IPS-NIHi7 (cell line): ENCODE measurements around the gene PLA2G3.
A peak's percentile ranks its signal among the peaks of the same experiment; 100 is the strongest.
"Not testable (repeated sequence)": the region's sequence is repeated elsewhere in the genome, so short reads cannot be mapped to it uniquely, and the experiment has no call there.

Experiments
- DNase-seq: peaks from one replicate; pipeline ENCODE4 v3.0.0; 2012; ENCODE audit warnings: mixed read lengths; ENCODE audit errors: extremely low spot score

The PLA2G3 gene

DNA sequence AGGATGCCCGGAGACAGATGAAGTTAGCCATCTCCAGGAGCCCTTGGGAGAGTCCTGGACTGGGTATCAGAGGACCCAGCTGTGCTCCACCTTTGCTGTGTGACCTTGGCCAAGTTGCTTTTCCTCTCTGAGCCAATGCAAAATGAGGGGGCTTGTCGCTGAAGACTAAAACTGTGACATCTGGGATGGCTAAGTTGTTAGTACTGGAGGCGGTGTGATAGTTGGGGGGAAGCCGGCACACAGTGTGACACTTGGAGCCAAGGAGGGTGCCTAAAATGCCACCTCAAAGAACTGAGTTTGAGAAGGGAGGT is 17.1 kb downstream of the PLA2G3 start:
- no peak for DNase-seq

DNA sequence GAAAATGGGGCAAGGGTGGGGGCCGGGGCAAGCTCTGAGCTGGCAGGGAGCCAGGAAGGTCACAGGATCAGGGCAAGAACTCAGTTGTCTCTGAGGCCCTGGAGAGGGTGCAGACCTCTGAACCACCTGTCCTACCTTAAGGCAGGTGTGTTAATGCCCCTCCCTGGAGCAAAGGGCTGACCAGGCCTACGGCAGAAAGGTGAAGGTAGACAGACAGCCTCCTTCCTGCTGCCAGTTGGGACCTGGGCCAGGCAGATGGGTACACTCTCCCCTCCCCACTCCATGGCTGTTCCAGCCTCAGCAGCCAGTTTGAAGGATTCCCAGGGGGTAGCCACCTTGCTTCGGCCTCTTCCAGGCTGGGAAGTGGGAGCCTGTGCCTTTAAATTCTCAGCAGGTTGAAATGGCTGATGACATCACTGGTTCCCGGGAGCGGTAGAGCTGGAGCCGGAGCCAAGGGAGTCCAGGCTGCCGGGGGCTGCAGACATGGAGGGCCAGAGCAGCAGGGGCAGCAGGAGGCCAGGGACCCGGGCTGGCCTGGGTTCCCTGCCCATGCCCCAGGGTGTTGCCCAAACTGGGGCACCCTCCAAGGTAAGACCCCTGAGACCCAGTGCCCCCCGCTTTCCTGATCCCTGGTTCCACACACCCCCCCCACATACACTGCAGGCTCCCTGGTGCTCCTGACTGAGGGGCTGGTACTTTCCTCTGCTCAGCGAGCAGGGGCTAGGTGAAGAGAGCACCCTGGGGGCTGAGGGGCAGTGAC is 17.6 kb downstream of the PLA2G3 start, which contains the start of gene INPP5J:
Gene INPP5J, plus strand, starts transcription at position 435 of the 760 bp plus-strand sequence. Its CDS starts 49 bp downstream, at position 484.
- peak; percentile 81 for DNase-seq

DNA sequence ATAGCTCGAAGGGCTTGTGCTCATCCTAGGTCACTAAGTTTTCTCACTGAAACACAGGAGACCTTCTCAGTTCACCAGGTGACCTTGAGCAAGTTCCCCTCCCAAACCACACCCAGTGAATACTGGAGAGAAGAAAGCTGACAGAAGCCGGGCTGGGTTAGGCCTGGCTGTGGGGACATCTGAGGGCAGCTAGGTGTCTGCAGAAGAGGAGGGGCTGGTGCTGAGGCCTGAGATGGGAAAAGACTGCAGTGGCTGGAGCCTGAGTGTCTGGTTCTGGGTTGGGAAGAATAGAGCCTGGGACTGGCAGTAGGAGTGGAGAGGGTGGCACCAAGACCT is 18.1 kb downstream of the PLA2G3 start:
- DNase-seq: no peak

DNA sequence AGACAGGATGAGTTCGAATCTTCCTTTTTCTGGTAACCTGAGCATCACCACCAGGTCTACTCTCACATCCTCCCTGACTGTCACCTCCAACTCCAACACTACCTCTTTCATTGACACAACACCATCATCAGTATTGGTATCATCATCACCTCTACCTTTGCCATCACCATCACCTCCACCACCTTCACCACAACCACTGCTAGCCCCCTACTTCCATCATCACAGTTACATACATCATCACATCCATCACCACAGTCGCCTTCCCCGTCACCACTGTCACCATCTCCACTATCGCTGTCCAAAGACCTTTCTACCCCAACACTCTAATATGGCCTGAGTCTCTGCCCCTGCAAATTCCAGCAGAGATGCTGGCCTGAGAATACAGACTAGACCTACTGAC is 18.9 kb downstream of the PLA2G3 start:
- DNase-seq: no peak

DNA sequence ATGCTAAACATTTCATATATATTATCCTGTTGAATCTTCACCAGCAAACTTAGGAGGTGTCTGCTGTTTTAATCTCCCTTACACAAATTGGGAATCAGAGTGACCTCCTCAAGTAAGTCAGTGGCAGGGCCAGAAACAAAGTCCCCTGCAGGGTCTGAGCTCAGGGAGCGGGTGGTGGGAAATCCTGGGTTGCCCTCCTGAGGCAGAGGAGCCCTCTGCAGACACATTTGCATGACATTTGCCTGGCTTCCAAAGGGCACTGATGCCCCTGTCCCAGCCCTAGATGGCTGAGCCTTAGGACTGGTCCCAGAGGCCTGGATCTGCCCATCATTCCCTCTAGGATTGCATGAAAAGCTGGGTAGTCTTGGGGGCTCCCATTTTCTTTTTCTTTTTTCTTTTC is 19.7 kb downstream of the PLA2G3 start:
- DNase-seq: no peak

DNA sequence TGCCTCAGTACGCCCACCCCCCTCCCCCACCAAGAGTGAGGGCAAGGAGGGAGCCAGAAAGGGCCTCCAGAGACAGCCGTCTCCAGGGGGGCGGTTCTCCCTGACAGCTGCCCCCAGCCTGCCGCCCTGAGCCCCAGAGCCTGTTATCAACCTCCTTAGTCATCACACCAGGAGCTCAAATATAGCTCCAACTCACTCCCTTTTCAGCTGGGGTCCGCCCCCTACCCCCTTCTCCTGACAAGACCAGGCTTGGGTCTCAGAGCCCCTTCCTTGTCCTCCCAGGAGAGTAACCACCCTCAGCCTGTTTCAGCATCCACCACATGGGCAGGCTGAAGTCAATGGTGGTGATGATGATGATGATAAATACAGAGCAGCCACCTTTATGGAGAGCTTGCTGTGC is 20.1 kb downstream of the PLA2G3 start:
- no peak for DNase-seq

DNA sequence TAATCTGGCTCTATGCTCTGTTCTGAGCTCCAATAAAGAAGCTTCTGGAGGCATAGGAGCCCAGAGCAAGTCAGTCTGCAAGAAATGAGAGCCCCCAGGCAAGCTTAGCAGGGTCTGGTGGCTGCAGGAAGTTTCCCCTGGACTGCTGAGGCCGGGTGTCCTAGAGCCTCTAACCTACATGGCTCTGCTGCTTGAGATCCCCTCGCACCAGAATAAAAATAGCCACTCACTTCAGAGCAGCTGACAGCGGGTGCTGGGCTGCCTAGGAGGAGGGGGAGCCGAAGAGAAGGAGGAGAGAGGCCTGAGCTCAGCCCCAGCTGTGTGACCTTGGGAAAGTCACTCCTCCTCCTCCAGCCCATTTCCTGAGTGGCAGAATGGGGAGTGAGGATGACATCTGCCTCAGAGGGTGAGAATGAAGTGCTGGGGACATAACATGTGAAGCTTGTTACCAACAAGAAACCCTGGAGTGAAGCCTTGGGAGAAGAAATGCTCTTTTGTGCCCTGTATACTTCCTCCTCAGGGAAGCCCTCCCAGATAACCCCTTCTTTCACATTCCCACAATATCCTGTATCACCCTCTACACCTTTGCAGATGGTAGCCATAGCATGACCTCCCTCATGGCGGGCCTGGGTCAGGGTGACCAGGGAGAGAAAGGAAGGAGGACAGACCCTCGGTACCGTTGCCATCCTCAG is 21.1 kb downstream of the PLA2G3 start:
- DNase-seq: no peak

DNA sequence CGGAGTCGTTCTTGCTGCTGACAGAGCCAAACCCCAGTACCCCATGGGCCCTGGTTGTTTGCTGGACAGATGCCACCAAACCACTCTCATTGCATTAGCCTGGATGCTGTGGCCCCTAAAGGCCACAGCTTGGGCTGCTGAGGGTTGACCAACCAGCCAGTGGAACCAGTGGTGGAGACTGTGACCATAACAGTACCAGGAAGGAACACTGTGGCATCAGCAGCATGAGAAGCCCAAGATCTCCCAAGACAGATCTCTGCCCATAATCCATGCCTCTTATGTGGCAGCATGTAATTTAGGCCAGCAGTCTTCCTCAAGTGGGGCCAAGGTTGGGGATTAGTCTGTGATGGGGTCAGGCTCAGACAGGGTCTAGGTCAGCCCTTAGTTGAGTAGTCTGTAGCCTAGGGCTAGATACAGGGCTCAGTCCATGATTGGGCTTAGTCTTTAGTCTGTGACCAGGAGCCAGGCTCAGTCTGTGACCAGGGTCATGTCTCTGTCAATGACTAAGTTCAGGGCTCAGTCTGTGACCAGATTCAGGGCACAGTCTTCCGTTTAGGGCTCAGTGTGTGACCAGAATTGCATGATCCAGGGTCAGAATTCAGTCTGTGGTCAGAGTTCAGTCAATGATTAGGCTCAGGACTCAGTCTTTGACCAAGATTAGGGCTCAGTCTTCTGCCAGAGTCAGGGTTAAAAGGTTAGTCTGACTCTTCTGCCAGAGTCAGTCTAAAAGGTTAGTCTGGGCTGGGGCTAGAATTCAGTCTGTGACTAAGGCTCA is 22.1 kb downstream of the PLA2G3 start:
- DNase-seq: no peak

DNA sequence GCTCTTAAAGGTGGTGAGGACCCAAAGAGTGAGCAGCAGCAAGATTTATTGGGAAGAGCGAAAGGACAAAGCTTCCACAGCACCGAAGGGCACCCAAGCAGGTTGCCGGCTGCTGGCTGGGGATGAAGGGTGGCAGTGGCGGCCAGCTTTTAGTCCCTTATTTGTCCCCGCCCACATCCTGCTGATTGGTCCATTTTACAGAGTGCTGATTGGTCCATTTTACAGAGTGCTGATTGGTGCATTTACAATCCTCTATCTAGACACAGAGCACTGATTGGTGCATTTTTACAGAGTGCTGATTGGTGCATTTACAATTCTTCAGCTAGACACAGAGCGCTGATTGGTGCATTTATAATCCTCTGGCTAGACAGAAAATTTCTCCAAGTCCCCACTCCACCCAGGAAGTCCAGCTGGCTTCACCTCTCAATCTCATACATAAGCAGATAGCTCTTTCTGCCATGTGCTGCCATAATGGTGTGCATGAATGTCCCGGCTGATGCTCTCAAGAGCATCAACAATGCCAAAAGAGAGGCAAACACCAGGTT is 27.7 kb downstream of the PLA2G3 start:
- DNase-seq: not testable (repeated sequence)

DNA sequence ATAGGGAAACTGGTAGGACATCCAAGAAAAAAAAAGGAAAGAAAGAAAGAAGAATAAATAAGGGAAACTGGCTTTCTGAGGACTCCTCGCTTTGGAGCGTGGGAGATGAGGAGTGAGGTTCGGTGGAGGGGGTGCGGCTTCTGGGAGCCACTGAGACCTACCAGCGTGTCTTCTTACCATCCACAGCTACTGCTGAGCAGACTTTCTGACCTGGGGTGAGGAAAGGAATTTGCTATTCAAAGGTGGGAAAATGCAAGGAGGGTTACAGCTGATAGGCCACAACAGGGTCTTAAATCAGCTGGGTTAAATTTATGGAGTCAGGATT is 32.5 kb downstream of the PLA2G3 start:
- no peak for DNase-seq

DNA sequence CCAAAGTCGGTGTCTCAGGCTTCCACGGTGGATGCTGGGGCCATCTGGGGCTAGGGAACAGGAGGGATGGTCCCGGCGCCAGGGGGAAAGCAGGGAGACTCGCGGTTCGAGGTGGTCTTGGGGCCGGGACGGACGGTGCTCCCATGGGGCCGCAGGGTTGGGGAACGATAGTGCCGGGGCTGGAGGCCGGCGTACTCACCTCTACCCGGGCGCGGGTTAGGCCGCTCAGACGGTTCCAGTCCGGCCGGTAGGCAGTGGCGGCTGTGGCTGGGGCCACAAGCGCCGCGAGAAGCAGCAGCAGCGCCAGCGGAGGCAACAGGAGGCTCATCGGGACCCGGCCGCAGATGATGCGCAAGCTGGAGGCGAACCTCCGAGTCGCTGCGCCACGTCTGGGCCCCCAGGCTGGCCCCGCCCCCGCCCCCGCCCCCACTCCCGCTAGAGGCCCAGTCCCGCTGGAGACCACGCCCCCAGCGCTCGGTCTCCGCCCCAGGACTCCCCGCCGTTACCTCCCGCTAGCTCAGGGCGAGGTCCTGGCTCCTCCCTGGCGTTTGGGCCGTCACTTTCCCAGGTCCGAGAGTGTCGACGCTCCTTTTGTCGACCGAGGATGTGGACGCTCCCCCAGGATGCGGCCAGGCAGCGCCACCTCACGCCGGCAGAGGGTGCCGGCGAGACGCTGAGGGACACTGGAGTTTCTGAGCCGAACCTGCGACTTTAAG is 33.0 kb downstream of the PLA2G3 start, which contains the start of gene SELENOM:
Gene SELENOM, minus strand, starts transcription at position 391 of the 716 bp plus-strand sequence. Its CDS starts 63 bp downstream, at position 328.
- peak; percentile 94 for DNase-seq

DNA sequence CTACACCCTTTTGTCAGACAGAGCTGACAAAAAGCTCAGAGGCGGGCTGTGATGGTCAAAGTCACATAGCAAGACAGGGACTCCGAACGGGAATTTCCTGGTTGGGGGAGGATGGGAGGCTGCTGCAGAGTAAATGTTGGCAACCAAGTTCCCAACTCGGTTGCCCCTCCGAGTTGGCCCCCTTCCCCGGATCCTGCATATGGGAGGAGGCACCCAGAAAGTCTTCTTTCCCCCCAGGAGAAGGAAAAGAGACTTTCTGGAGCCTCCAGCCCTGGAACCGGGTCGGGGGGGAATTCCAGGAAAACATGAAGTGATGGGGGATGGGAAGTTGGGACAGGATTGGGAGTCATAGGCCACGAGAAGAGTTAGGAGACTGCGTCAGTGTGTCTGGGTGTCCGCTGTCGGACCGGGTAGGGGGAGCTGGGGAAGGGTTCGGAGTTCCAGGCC is 33.6 kb downstream of the PLA2G3 start:
- no peak for DNase-seq

DNA sequence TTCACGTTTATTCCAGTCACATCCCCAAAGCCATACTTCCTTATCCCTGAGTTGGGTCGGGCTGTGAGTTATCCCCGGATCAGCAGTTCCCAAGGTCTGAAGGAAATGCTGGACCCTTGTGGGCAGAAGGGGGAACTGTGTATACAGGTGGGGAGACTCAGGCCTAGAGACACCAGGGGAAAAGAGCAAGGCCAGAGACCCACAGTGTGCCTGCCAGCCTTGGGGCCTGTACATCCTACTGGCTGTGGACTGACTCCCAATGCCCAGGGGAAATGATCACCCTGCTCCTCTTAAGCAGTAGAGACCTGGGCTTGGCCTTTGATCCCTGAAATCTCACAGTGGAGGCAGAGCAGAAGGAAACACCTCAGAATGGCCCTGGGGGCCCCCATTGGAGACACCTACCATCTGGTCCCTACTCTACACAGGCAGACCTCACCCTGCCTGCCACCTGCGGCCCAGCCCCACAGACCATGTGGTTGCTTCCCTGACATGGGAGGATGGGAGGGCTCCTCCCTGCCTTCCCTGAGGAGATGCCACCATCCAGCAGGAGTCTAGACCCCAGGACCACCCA is 34.2 kb downstream of the PLA2G3 start:
- no peak for DNase-seq

DNA sequence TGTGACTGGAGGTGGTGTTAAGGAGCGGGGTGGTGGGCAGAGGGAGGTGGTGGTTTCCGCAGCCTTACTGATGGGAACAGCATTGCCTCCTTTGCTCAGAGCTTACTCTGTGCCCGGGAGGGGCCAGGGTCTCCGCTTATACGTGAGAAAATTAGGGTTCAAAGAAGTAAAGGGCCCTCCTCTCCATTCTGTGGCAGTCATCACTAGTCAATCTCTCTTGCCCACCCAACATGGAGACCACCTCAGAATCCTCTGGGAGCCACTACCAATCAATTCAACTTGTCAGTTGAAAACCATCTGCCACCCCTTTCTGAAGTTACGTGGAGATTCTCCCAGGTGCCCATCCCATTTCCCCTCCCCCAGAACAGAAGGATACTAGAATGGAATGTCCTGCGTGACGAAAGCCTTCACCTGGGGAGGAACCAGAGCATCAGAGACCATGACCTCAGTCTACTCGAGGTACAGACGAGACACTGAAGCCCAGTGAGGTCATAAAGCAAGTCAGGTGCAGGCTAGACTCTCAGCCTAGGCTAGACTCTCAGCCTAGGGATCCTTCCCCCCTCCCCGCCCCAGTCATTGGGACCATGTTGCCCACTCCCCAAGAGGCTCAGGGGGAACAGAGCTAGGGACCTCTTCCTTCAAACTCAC is 34.9 kb downstream of the PLA2G3 start:
- DNase-seq: no peak

DNA sequence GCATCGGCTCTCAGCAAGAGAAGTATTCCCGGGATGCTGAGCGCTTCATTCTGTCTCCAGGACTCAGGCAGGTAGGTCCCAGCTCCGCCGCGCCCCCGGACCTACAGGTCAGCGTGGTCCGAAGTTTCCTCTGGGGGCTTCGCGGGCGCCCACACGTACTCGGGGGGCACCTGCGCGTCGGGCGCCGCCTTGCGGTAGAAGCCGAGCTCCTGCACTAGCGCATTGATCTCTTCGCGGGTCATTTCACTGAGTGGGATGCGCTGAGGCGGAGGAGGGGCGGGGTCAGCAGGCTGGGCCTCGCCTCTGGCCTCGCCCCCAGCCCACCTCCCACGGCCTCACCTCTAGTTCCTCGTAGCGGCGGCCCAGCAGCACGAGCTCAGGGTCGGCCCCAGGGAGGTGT is 35.4 kb downstream of the PLA2G3 start:
- DNase-seq: peak; percentile 87

DNA sequence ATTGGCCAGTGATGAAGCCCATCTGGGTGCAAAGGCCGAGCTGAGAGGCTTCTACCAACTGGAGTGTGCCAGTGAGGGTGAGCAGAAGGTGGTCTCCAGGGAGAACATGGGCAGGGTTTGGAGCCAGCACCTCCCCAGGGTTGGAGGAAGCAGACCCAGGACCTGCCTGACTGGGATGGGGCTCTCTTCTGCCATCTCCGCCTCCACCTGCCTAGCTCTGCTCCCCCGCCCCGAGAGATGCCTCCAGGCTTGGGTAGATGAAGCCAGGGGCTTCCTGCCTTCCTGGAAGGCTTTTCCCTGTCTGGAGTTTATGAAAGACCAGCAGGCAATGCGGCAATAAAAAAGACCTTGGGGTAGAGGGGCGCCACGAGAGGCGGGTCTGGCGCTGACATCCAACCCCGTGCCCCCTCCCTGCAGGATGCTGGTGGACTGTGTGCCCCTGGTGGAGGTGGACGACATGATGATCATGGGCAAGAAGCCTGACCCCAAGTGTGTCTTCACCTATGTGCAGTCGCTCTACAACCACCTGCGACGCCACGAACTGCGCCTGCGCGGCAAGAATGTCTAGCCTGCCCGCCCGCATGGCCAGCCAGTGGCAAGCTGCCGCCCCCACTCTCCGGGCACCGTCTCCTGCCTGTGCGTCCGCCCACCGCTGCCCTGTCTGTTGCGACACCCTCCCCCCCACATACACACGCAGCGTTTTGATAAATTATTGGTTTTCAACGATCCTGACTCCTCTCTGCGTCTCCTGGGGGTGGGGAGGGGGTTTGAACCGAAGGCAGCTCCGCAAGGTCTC is 36.2 kb downstream of the PLA2G3 start:
- DNase-seq: no peak

DNA sequence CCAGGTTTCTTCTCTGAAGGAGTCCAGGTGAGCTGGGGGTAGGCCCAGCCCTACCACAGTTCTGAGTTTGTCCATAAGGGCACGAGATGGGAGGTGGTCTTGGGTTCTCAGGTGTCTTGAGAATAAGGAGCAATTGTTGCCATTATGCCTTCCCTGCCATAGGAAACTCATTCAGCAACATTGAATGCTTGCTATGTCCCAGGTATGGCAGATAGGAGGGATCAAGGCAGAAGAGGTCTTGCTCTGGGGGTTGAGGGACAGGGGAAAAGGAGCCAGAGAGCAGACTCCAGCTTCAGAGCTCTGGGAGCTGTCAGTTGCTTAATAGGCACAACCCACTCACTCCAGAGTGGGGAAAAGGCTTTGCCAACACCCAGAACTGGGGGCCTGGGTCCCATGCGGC is 37.2 kb downstream of the PLA2G3 start:
- DNase-seq: no peak

DNA sequence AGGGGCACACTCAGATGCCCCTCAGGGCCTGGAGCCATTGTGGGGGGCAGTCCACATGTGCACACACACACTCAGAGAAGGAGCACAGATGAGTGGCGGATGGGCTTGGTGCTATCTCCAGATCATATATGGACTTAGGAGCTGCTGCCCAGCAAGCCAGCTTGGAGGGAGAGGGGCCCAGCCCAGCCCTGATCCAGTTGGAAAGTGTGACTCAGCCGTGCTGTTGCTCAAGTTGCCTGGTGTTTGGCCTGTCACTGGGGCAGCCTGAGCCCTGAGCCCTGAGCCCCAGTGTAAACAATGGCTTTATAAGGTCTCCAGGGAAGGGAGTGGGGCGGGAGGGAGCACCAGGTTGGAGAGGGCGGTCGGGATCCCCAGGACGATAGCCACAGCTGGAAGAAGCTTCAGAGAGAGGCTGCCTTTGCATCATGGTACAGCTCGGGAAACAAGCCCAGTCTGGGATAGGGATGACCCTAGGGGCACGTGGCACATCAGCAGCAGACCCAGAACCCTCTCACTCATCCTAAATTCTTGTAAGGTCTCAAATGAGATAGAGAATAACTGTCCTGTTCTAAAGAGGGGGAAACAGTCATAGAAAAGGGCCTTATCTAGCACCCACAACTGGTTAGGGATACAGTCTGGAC is 37.7 kb downstream of the PLA2G3 start:
- no peak for DNase-seq

DNA sequence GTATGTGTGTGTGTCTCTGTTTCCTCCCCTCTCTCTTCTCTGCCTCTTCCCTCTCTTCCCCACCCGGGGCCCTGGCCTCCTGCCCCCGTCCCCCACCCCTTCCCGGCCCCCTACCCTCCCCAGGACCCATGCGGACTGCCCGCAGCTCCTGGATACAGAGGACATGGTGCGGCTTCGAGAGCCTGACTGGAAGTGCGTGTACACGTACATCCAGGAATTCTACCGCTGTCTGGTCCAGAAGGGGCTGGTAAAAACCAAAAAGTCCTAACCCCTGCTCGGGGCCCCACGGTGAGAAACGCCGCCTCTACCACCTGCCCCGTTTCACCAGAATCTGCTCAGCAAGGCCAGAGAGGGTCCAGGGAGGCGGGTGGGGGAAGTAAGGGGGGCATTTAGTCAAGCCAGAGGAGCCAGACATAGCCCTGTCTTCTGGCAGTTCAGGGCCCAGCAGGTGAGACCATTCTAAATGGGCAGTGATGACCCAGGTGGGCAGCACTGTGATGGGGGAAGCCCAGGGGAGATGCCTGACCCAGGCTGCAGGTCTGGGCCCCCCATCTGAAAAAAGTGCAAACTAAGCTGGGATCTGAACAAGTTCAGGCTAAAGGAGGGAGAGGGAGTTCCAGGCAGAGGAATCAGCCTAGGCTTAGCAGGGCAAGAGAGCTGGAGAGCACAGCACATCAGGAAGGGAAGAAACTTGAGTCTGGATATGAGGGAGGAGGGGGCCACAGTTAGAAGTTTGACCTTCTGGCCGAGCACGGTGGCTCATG is 39.4 kb downstream of the PLA2G3 start:
- DNase-seq: no peak
